ENCODE results near the gene PPP3CB. TPM values are rescaled to one million over a fixed set of nuclear protein-coding genes. Genes with fewer than 3 reads are reported as not detected.

The PPP3CB gene
- total RNA-seq, 2 donors from 2014 or later = 31.8 to 37.4 TPM

DNA sequence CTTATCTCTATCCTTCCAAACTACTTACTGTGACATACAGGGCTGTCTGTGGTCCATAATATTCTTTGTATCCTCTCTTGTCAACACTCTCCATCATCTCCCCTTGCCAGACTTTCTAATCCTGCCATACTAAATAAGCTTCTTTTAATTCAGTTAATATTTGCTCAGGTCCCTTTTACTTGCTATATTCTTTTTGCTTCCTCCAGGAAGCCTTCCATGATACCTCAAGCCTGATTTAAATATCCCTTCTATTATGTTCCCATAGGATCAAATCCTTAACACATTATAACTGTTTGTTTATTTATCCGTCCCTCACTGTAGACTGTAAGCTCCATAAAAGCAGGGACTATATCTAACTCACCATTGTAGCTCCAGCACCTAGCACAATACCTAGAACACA, 7.2 kb upstream of the PPP3CB start:
- Mint-ChIP-seq H3K4me1 (peaks cover 22% of the 10 kb centered on the region), H3K27ac (peak overlapping the region; percentile 83), H3K4me3 (no peak overlapping the region), H3K36me3 (ENCODE audit: low read depth) (peaks cover 25% of the 10 kb centered on the region), H3K27me3 (no peaks in the 10 kb centered on the region)
- ATAC-seq (no peak), DNase-seq (no peak)
- H3K9me3 ChIP-seq (ENCODE audit: control insufficient read depth, low read length, poor library complexity, severe bottlenecking) = no peaks in the 10 kb centered on the region

DNA sequence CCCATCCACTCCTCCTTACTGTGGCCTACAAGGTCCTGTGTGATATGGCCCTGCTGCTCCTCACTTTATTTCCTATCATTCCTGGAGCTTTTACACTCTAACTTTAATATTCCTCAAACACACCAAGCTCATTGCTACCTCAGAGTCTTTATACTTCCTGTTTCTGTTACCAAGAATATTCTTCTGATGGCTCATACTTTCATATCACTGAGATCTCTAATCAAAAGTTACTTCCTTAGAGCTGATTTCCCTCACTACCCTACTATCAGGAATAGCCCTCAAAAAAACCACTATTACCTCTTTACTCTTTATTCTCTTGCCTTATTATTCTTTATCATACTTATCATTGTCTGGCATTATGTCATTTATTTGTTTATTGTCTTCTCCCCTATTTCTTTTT, 5.8 kb upstream of the PPP3CB start:
- DNase-seq (no peak), ATAC-seq (peak; percentile 37)
- H3K4me1 Mint-ChIP-seq = peaks cover 31% of the 10 kb centered on the region
- no peaks in the 10 kb centered on the region for H3K9me3 ChIP-seq (ENCODE audit: control insufficient read depth, low read length, poor library complexity, severe bottlenecking)
- H3K27me3 Mint-ChIP-seq = no peaks in the 10 kb centered on the region
- peak overlapping the region; percentile 46 for H3K4me3 Mint-ChIP-seq
- H3K36me3 Mint-ChIP-seq (ENCODE audit: low read depth) = peaks cover 25% of the 10 kb centered on the region
- H3K27ac Mint-ChIP-seq = peak overlapping the region; percentile 83

DNA sequence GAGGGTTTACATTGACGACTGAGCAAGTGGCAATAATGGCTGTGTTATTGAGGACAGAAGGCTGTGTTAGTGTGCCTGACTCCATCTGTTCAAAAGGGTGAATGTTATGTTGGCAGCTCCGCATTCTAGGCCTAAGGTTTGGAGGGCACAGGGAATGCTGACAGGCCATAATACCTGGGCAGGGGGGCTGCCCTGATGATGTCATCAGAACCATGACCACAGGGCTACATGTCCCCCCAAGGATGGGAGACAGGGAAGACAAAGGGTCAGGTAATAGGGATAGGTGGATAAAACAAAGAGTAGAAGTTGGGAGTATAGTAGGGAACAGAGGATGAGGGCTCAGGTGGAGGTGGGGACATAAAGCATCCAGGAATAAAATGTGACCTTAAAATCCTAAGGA, 1.8 kb upstream of the PPP3CB start:
- Mint-ChIP-seq H3K27ac (peak overlapping the region; percentile 98), H3K4me1 (peaks cover 52% of the 10 kb centered on the region), H3K36me3 (ENCODE audit: low read depth) (peaks cover 8% of the 10 kb centered on the region), H3K27me3 (no peaks in the 10 kb centered on the region), H3K4me3 (no peak overlapping the region)
- no peaks in the 10 kb centered on the region for H3K9me3 ChIP-seq (ENCODE audit: control insufficient read depth, low read length, poor library complexity, severe bottlenecking)
- DNase-seq = no peak
- ATAC-seq = no peak

DNA sequence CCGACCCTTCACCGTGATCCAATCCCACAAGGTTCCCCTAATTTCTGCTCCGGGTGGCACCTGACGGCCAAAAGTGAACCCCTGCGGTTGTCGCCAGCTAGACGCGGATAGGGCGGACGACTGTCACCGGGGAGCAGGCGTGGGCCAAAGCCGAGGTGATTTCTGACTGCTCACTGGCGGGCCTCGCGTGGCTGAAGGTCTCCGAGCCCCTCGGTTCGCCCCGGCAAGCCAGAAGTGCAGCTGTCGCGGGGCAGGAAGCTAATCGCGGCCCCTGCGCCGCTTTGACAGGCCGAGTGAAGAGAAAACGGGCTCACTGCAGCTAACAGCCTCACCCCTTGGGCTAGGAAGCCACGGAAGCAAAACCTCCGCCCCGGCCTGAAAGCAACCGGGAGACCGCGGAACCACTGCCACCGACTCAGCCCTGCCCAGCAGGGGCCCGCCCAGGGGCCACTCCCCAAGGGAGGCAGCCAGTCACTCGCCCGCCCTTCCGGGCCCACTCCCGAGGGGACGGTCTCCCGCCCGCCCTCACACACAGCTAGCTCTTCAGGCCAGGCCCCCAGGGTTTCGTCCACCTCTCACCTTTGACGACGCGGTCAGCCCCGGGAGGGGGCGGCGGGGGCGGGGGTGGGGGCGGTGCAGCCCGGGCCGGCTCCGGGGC, 469 bp downstream of the PPP3CB start:
- DNase-seq (peak; percentile 80 to 85 (median 84)), ATAC-seq (peak; percentile 89)
- H3K27ac Mint-ChIP-seq = peak overlapping the region; percentile 98
- H3K36me3 Mint-ChIP-seq (ENCODE audit: low read depth) = no peaks in the 10 kb centered on the region
- no peaks in the 10 kb centered on the region for H3K9me3 ChIP-seq (ENCODE audit: control insufficient read depth, low read length, poor library complexity, severe bottlenecking)
- H3K4me3 Mint-ChIP-seq = peak overlapping the region; percentile 96
- no peaks in the 10 kb centered on the region for H3K27me3 Mint-ChIP-seq
- H3K4me1 Mint-ChIP-seq = peaks cover 43% of the 10 kb centered on the region

DNA sequence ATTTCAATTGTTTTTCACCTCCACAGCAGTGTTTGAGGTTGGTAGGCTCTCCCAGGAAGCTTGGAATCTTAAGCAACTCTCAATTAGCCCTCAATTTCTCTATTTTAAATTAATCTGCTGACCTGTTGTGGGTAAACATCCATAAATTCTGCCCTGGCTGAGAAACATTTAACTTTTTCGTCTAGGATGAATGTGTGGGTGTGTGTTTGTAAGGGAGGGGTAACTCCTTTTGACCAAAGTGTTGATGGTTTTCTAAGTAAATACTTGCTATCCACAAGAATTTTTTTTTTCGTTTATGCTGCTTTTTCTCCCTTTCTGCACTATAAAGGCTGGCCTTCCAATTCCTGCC, 973 bp downstream of the PPP3CB start:
- ATAC-seq (no peak), DNase-seq (no peak)
- Mint-ChIP-seq H3K36me3 (ENCODE audit: low read depth) (no peaks in the 10 kb centered on the region), H3K4me1 (peaks cover 46% of the 10 kb centered on the region), H3K4me3 (peak overlapping the region; percentile 96), H3K27ac (peak overlapping the region; percentile 98), H3K27me3 (no peaks in the 10 kb centered on the region)
- no peaks in the 10 kb centered on the region for H3K9me3 ChIP-seq (ENCODE audit: control insufficient read depth, low read length, poor library complexity, severe bottlenecking)

DNA sequence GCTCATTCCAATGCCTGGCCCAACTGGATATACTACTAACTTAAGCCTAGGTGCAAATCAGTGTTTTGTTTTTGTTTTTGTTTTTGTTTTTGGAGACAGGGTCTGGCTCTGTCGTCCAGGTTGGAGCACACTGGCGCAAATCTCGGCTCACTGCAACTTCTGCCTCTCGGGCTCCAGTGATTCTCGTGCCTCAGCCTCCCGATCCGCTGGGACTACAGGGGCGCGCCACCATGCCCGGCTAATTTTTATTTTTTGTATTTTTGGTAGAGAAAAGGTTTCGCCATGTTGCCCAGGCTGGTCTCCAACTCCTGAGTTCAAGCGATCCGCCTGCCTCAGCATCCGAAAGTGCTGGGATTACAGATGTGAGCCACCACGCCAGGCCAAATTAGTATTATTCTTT, 1.6 kb downstream of the PPP3CB start:
- ATAC-seq (no peak), DNase-seq (no peak)
- Mint-ChIP-seq H3K27me3 (no peaks in the 10 kb centered on the region), H3K4me3 (peak overlapping the region; percentile 25), H3K4me1 (peaks cover 50% of the 10 kb centered on the region), H3K27ac (peak overlapping the region; percentile 98), H3K36me3 (ENCODE audit: low read depth) (peaks cover 2% of the 10 kb centered on the region)
- no peaks in the 10 kb centered on the region for H3K9me3 ChIP-seq (ENCODE audit: control insufficient read depth, low read length, poor library complexity, severe bottlenecking)

DNA sequence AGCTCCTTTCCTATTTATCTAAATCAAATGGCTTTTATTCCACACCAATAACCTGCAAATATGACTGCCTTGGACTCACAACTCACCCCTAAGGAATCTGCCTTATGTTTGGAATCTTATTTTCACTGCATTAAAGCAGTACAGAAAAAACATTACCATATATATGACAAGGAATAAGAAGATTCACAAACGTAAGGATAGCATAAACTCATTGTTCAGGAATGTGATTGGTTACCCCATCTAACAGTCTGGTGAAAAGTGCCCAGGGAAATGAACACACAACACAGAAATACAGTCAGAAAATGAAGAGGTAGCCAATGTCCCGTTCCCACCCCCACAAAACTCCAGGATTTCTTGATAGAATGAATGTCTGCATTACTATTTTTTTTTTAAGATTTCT, 2.0 kb downstream of the PPP3CB start:
- Mint-ChIP-seq H3K36me3 (ENCODE audit: low read depth) (peaks cover 2% of the 10 kb centered on the region), H3K27ac (peak overlapping the region; percentile 98), H3K4me3 (peak overlapping the region; percentile 70), H3K27me3 (no peaks in the 10 kb centered on the region), H3K4me1 (peaks cover 54% of the 10 kb centered on the region)
- no peak for ATAC-seq
- H3K9me3 ChIP-seq (ENCODE audit: control insufficient read depth, low read length, poor library complexity, severe bottlenecking) = no peaks in the 10 kb centered on the region
- no peak for DNase-seq

DNA sequence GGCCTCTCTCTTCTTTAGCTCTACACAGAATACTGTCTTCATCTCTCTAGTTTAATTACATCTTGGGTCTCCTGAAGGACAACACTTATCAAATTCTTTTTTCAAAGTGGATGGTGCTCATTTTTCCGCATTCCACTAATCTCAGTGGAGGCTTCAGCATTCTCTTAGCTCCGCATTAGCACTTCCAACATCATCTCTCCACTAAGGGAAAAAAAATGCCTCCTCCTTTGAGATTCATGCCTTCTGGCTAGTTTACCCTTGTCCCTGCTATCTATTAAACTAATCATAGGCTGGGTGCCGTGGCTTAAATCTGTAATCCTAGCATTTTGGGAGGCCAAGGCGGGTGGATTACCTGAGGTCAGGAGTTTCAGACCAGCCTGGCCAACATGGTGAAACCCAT, 9.2 kb downstream of the PPP3CB start:
- Mint-ChIP-seq H3K4me1 (peaks cover 22% of the 10 kb centered on the region), H3K27me3 (no peaks in the 10 kb centered on the region), H3K4me3 (no peak overlapping the region), H3K27ac (peak overlapping the region; percentile 41), H3K36me3 (ENCODE audit: low read depth) (peaks cover 9% of the 10 kb centered on the region)
- no peak for DNase-seq
- ATAC-seq = no peak
- H3K9me3 ChIP-seq (ENCODE audit: control insufficient read depth, low read length, poor library complexity, severe bottlenecking) = no peaks in the 10 kb centered on the region

DNA sequence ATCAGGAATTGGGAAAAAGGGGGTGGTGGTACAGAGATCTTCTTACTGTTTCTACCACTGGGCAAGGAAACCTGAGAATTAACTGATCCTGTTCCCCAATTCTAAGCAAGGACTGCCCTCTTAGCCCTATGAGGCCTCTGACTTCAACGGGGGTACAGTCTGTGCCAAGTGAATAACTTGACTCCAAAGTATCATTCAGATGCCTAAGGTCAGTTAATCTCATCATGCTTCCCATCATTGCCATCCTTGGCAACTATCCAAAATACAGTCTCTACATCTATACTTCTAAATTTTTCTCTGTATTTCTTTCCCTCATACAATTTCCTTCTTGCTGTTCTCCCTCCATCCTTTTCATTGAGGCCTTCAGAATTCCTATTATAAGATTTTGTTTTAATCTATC, 10.5 kb downstream of the PPP3CB start:
- no peak overlapping the region for H3K27ac Mint-ChIP-seq
- DNase-seq = no peak
- peaks cover 25% of the 10 kb centered on the region for H3K4me1 Mint-ChIP-seq
- peaks cover 9% of the 10 kb centered on the region for H3K36me3 Mint-ChIP-seq (ENCODE audit: low read depth)
- H3K9me3 ChIP-seq (ENCODE audit: control insufficient read depth, low read length, poor library complexity, severe bottlenecking) = no peaks in the 10 kb centered on the region
- H3K27me3 Mint-ChIP-seq = no peaks in the 10 kb centered on the region
- no peak overlapping the region for H3K4me3 Mint-ChIP-seq
- no peak for ATAC-seq

DNA sequence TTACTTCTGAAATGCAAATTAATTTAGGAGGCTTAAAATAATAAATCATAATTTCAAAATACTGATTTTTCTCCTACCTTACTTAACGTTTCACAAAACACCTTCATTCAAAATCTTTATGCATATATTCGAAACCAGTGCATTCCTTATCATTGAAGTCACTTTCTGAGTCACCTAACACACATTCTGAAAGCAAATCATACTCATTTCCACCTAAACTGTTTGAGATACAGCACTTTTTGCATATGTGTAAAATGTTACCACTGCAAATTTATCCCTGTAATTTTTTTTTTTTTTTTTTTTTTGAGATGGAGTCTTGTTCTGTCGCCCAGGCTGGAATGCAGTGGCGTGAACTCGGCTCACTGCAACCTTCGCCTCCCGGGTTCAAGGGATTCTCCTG, 15.7 kb downstream of the PPP3CB start:
- no peaks in the 10 kb centered on the region for H3K9me3 ChIP-seq (ENCODE audit: control insufficient read depth, low read length, poor library complexity, severe bottlenecking)
- Mint-ChIP-seq H3K36me3 (ENCODE audit: low read depth) (peaks cover 4% of the 10 kb centered on the region), H3K4me1 (peaks cover 15% of the 10 kb centered on the region), H3K27me3 (no peaks in the 10 kb centered on the region), H3K4me3 (peak overlapping the region; percentile 49), H3K27ac (peak overlapping the region; percentile 91)
- DNase-seq (no peak), ATAC-seq (no peak)

DNA sequence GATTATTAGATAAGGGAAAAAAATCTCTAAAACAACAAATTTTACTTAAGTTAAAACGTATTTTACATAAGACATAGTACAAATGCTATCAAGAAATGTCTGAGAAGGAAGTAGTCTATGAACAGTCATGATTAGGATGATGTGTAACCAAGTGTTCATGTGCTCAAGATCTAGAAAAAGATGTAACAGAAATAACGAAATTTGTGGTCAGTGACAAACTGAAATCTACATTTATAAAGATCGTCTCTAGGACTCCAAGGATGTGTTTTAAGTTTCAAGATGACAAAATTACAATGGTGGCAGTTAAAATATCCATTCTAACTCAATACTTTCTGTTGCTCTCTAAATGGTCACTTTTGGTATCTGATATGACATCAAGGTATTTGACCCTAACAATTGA, 17.2 kb downstream of the PPP3CB start:
- Mint-ChIP-seq H3K36me3 (ENCODE audit: low read depth) (peaks cover 6% of the 10 kb centered on the region), H3K27me3 (no peaks in the 10 kb centered on the region), H3K4me1 (peaks cover 15% of the 10 kb centered on the region), H3K27ac (peak overlapping the region; percentile 51), H3K4me3 (no peak overlapping the region)
- H3K9me3 ChIP-seq (ENCODE audit: control insufficient read depth, low read length, poor library complexity, severe bottlenecking) = no peaks in the 10 kb centered on the region
- peak; percentile 30 for ATAC-seq
- no peak for DNase-seq

DNA sequence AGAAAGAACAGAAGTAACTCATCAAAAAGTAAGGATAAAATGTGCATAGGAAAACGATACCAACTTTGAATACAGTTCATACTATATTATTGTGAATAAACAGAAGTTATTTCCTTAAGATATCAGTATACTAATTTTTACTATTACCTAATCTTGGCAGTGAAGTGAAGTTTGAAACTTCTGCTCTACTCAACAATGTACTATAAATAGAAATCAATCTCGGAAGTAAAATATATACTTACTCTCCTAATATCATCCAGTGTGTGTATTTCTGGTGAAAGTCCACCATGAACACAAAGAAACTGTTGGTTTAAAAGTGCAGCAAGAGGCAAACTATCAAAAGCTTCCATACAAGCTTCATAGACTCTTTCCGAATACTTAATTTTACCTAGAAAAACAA, 24.6 kb downstream of the PPP3CB start:
- DNase-seq = no peak
- no peaks in the 10 kb centered on the region for H3K9me3 ChIP-seq (ENCODE audit: control insufficient read depth, low read length, poor library complexity, severe bottlenecking)
- no peak for ATAC-seq
- no peak overlapping the region for H3K4me3 Mint-ChIP-seq
- no peaks in the 10 kb centered on the region for H3K27me3 Mint-ChIP-seq
- H3K36me3 Mint-ChIP-seq (ENCODE audit: low read depth) = peaks cover 9% of the 10 kb centered on the region
- peaks cover 11% of the 10 kb centered on the region for H3K4me1 Mint-ChIP-seq
- H3K27ac Mint-ChIP-seq = no peak overlapping the region

DNA sequence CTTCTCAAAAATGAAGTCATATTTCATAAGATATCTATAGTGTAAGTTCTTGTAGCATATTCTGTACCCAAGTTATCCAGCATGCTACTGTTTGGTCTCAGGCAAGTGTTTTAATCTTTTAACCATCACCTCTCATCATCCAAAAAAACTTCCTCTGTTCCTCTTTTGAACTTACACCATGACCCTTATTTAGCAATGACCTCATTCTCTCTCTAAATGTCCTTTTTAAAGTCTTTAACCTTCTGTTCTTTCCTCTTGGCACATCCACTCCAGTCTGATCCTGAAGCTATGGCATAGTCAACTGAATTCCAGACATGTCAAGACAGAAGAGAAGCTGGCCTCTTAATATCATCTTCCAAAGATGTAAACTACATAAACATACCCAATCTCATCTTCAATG, 26.2 kb downstream of the PPP3CB start:
- DNase-seq (no peak), ATAC-seq (no peak)
- Mint-ChIP-seq H3K27me3 (no peaks in the 10 kb centered on the region), H3K27ac (peak overlapping the region; percentile 14), H3K4me3 (no peak overlapping the region), H3K36me3 (ENCODE audit: low read depth) (peaks cover 7% of the 10 kb centered on the region), H3K4me1 (peaks cover 11% of the 10 kb centered on the region)
- no peaks in the 10 kb centered on the region for H3K9me3 ChIP-seq (ENCODE audit: control insufficient read depth, low read length, poor library complexity, severe bottlenecking)

DNA sequence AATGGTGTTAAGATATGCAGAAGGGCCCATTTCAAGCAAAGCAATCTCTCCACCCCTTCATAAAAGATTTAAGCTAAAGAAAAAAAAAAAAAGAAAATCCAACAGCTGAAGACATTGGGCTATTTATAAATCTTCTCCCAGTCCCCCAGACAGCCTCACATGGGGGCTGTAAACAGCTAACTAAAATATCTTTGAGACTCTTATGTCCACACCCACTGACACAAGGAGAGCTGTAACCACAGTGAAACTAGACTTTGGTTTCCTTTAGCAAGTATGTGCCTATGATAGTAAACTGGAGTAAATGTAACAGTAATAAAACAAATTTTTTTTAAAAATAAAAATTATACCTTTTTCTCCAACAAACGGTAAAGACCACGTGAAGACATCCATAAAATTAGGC, 28.6 kb downstream of the PPP3CB start:
- Mint-ChIP-seq H3K36me3 (ENCODE audit: low read depth) (peaks cover 12% of the 10 kb centered on the region), H3K27ac (no peak overlapping the region)

More for the DNA sequence above, 28.6 kb downstream of the PPP3CB start:
- no peaks in the 10 kb centered on the region for H3K9me3 ChIP-seq (ENCODE audit: control insufficient read depth, low read length, poor library complexity, severe bottlenecking)
- DNase-seq (no peak), ATAC-seq (no peak)
- Mint-ChIP-seq H3K27me3 (no peaks in the 10 kb centered on the region), H3K4me1 (peaks cover 13% of the 10 kb centered on the region), H3K4me3 (no peak overlapping the region)

Measured in T-helper 17 cell (primary cell).